ENCODE data around the gene UBE2U.
"Not testable (repeated sequence)": the region's sequence is repeated elsewhere in the genome, so short reads cannot be mapped to it uniquely, and the experiment has no call there.

UBE2U gene

DNA sequence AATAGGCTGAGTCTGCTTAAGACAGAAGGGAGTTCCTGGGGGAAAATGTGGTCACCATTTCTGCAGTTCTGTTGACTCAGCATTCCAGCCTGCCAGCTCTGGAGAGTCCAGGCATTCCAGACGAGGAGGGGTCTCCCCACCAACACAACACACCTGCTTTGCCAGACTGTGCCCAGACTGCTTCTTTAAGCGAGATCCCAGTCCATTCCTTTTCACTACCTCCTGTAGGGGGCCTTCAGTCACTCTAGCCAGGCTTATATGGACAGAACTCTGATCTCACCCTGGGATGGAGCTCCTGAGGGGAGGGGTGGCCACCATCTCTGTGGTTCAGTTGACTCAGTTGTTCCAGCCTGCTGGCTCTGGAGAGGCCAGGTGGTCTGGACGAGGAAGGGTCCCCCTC is 48.5 kb downstream of the UBE2U start:
- Histone ChIP-seq H3K9ac (ENCODE audit: low read depth, low read length, poor library complexity) (no peak overlapping the region), H3K23ac (ENCODE audit: low read depth, low read length, poor library complexity) (no peak overlapping the region), H3K4me1 (ENCODE audit: control insufficient read depth in 2 of 2, insufficient read depth in 1 of 2, low read depth in 1 of 2, low read length in 2 of 2) (no peaks in the 10 kb centered on the region), H3K4ac (ENCODE audit: low read length) (no peak overlapping the region), H3K27ac (replicated peaks; ENCODE audit: low read length) (no peak overlapping the region), H3K4me2 (ENCODE audit: insufficient read depth, low read length, poor library complexity, severe bottlenecking) (no peak overlapping the region), H4K8ac (ENCODE audit: low read depth, low read length) (no peak overlapping the region), H2BK15ac (ENCODE audit: low read length) (no peak overlapping the region), H2BK120ac (ENCODE audit: low read depth, low read length) (no peak overlapping the region), H3K9me3 (replicated peaks in 1 of 2; ENCODE audit: control insufficient read depth in 2 of 2, insufficient read depth in 1 of 2, low read depth in 1 of 2, low read length in 2 of 2) (no peaks in the 10 kb centered on the region), H2AFZ (ENCODE audit: low read length) (no peak overlapping the region), H3K4me3 (ENCODE audit: low read length in 2 of 2) (no peak overlapping the region), H2AK5ac (ENCODE audit: low read depth, low read length) (no peak overlapping the region), H2BK5ac (ENCODE audit: low read length) (no peak overlapping the region), H3K18ac (ENCODE audit: low read length) (no peak overlapping the region), H3K36me3 (replicated peaks in 1 of 2; ENCODE audit: control insufficient read depth in 2 of 2, insufficient read depth in 2 of 2, low read length in 2 of 2) (no peaks in the 10 kb centered on the region), H3K79me1 (ENCODE audit: low read depth, low read length) (no peaks in the 10 kb centered on the region), H3K27me3 (ENCODE audit: control insufficient read depth in 3 of 3, insufficient read depth in 3 of 3, low read depth in 1 of 3, low read length in 3 of 3) (peaks cover 0 to 9% (median 0%) of the 10 kb centered on the region in 3 experiments), H4K91ac (ENCODE audit: low read depth, low read length, poor library complexity) (no peak overlapping the region), H2BK12ac (ENCODE audit: low read length) (no peak overlapping the region), H3K14ac (ENCODE audit: low read length) (no peak overlapping the region)
- no CpG with 5 or more reads among the region's 3 CpGs for WGBS, 2 donors (ENCODE audit: extremely low coverage in 2 of 2, insufficient read length in 2 of 2, insufficient replicate concordance in 1 of 2)
- no peak for DNase-seq (ENCODE audit: low spot score)

DNA sequence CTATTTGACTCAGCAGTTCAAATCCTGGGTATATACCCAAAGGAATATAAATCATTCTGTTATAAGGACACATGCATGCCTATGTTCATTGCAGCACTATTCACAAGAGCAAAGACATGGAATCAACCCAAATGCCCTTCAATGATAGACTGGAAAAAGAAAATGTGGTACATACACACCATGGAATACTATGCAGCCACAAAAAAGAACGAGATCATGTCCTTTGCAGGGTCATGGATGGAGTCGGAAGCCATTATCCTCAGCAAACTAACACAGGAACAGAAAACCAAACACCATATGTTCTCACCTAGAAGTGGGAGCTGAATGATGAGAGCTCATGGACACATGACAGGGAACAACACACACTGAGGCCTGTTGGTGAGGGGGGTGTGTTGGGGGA is 53.8 kb downstream of the UBE2U start:
- not testable (repeated sequence) for H2AK5ac ChIP-seq (ENCODE audit: low read depth, low read length); H3K27me3 ChIP-seq (ENCODE audit: control insufficient read depth in 3 of 3, insufficient read depth in 3 of 3, low read depth in 1 of 3, low read length in 3 of 3); H3K9ac ChIP-seq (ENCODE audit: low read depth, low read length, poor library complexity); H2BK15ac ChIP-seq (ENCODE audit: low read length); H3K79me1 ChIP-seq (ENCODE audit: low read depth, low read length); H2BK5ac ChIP-seq (ENCODE audit: low read length); H3K36me3 ChIP-seq (replicated peaks in 1 of 2; ENCODE audit: control insufficient read depth in 2 of 2, insufficient read depth in 2 of 2, low read length in 2 of 2); H3K27ac ChIP-seq (replicated peaks; ENCODE audit: low read length); H2BK120ac ChIP-seq (ENCODE audit: low read depth, low read length); H3K23ac ChIP-seq (ENCODE audit: low read depth, low read length, poor library complexity); H3K9me3 ChIP-seq (replicated peaks in 1 of 2; ENCODE audit: control insufficient read depth in 2 of 2, insufficient read depth in 1 of 2, low read depth in 1 of 2, low read length in 2 of 2); H3K4me1 ChIP-seq (ENCODE audit: control insufficient read depth in 2 of 2, insufficient read depth in 1 of 2, low read depth in 1 of 2, low read length in 2 of 2); H4K91ac ChIP-seq (ENCODE audit: low read depth, low read length, poor library complexity); H3K14ac ChIP-seq (ENCODE audit: low read length); H2BK12ac ChIP-seq (ENCODE audit: low read length); H2AFZ ChIP-seq (ENCODE audit: low read length); H3K4me3 ChIP-seq (ENCODE audit: low read length in 2 of 2); H3K4ac ChIP-seq (ENCODE audit: low read length); H3K18ac ChIP-seq (ENCODE audit: low read length); H4K8ac ChIP-seq (ENCODE audit: low read depth, low read length); H3K4me2 ChIP-seq (ENCODE audit: insufficient read depth, low read length, poor library complexity, severe bottlenecking); DNase-seq (ENCODE audit: low spot score)
- no CpG with 5 or more reads among the region's 2 CpGs for WGBS, 2 donors (ENCODE audit: extremely low coverage in 2 of 2, insufficient read length in 2 of 2, insufficient replicate concordance in 1 of 2)

DNA sequence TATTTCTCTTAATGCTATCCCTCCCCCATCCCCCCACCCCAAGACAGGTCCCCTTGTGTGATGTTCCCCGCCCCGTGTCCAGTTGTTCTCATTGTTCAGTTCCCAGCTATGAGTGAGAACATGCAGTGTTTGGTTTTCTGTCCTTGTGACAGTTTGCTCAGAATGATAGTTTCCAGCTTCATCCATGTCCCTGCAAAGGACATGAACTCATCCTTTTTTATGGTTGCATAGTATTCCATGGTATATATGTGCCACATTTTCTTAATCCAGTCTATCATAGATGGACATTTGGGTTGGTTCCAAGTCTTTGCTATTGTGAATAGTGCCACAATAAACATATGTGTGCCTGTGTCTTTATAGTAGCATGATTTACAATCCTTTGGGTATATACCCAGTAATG is 55.0 kb downstream of the UBE2U start:
- H2BK15ac ChIP-seq (ENCODE audit: low read length), result not testable (repeated sequence)

DNA sequence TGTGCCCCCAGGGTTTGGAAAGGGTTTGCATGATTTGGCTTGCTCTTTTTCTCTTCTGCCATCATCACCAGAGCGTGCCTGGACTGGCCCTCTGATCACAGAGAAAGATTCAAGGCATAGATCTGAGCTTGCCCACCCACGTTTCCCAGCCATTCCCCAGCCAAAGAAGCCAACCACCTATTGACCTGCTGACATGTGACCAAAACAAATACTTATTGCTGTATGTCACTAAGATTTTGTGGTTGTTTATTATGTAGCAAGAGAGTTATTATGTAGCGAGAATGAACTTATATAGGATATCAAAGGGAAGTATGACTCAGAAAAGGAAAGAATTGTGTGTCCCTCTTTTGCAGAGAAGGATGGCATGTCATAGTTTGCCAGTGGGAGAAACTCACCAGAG is 59.9 kb downstream of the UBE2U start:
- Histone ChIP-seq H2BK15ac (ENCODE audit: low read length) (no peak overlapping the region), H3K4me1 (ENCODE audit: control insufficient read depth in 2 of 2, insufficient read depth in 1 of 2, low read depth in 1 of 2, low read length in 2 of 2) (peaks cover 0 to 2% of the 10 kb centered on the region in 2 donors), H3K4me3 (ENCODE audit: low read length in 2 of 2) (no peak overlapping the region), H3K4me2 (ENCODE audit: insufficient read depth, low read length, poor library complexity, severe bottlenecking) (no peak overlapping the region), H2AFZ (ENCODE audit: low read length) (no peak overlapping the region), H3K18ac (ENCODE audit: low read length) (no peak overlapping the region), H2AK5ac (ENCODE audit: low read depth, low read length) (no peak overlapping the region), H3K79me1 (ENCODE audit: low read depth, low read length) (no peaks in the 10 kb centered on the region), H3K23ac (ENCODE audit: low read depth, low read length, poor library complexity) (no peak overlapping the region), H3K36me3 (replicated peaks in 1 of 2; ENCODE audit: control insufficient read depth in 2 of 2, insufficient read depth in 2 of 2, low read length in 2 of 2) (no peaks in the 10 kb centered on the region), H2BK5ac (ENCODE audit: low read length) (no peak overlapping the region), H3K14ac (ENCODE audit: low read length) (no peak overlapping the region), H4K8ac (ENCODE audit: low read depth, low read length) (no peak overlapping the region), H2BK120ac (ENCODE audit: low read depth, low read length) (no peak overlapping the region), H3K4ac (ENCODE audit: low read length) (no peak overlapping the region), H3K27me3 (ENCODE audit: control insufficient read depth in 3 of 3, insufficient read depth in 3 of 3, low read depth in 1 of 3, low read length in 3 of 3) (peaks cover 0 to 4% (median 0%) of the 10 kb centered on the region in 3 experiments), H3K27ac (replicated peaks; ENCODE audit: low read length) (no peak overlapping the region), H2BK12ac (ENCODE audit: low read length) (no peak overlapping the region), H3K9me3 (replicated peaks in 1 of 2; ENCODE audit: control insufficient read depth in 2 of 2, insufficient read depth in 1 of 2, low read depth in 1 of 2, low read length in 2 of 2) (no peaks in the 10 kb centered on the region), H3K9ac (ENCODE audit: low read depth, low read length, poor library complexity) (no peak overlapping the region), H4K91ac (ENCODE audit: low read depth, low read length, poor library complexity) (no peak overlapping the region)
- no CpG with 5 or more reads among the region's 3 CpGs for WGBS, 2 donors (ENCODE audit: extremely low coverage in 2 of 2, insufficient read length in 2 of 2, insufficient replicate concordance in 1 of 2)
- DNase-seq (ENCODE audit: low spot score), result no peak

More for the DNA sequence above, 55.0 kb downstream of the UBE2U start:
- not testable (repeated sequence) for H3K9ac ChIP-seq (ENCODE audit: low read depth, low read length, poor library complexity); H3K36me3 ChIP-seq (replicated peaks in 1 of 2; ENCODE audit: control insufficient read depth in 2 of 2, insufficient read depth in 2 of 2, low read length in 2 of 2); H2AK5ac ChIP-seq (ENCODE audit: low read depth, low read length); H3K23ac ChIP-seq (ENCODE audit: low read depth, low read length, poor library complexity); H3K4me3 ChIP-seq (ENCODE audit: low read length in 2 of 2); H3K27ac ChIP-seq (replicated peaks; ENCODE audit: low read length); H3K18ac ChIP-seq (ENCODE audit: low read length); H3K4me1 ChIP-seq (ENCODE audit: control insufficient read depth in 2 of 2, insufficient read depth in 1 of 2, low read depth in 1 of 2, low read length in 2 of 2); H3K27me3 ChIP-seq (ENCODE audit: control insufficient read depth in 3 of 3, insufficient read depth in 3 of 3, low read depth in 1 of 3, low read length in 3 of 3); H2BK120ac ChIP-seq (ENCODE audit: low read depth, low read length); H2AFZ ChIP-seq (ENCODE audit: low read length); H3K79me1 ChIP-seq (ENCODE audit: low read depth, low read length); H2BK5ac ChIP-seq (ENCODE audit: low read length); H2BK12ac ChIP-seq (ENCODE audit: low read length); H3K14ac ChIP-seq (ENCODE audit: low read length); H3K4ac ChIP-seq (ENCODE audit: low read length); H4K91ac ChIP-seq (ENCODE audit: low read depth, low read length, poor library complexity); H3K4me2 ChIP-seq (ENCODE audit: insufficient read depth, low read length, poor library complexity, severe bottlenecking); H4K8ac ChIP-seq (ENCODE audit: low read depth, low read length); H3K9me3 ChIP-seq (replicated peaks in 1 of 2; ENCODE audit: control insufficient read depth in 2 of 2, insufficient read depth in 1 of 2, low read depth in 1 of 2, low read length in 2 of 2); DNase-seq (ENCODE audit: low spot score)
- WGBS, 2 donors (ENCODE audit: extremely low coverage in 2 of 2, insufficient read length in 2 of 2, insufficient replicate concordance in 1 of 2), result no CpG with 5 or more reads among the region's 2 CpGs
